GM19099 (cell line): ENCODE measurements around the gene SGTA.

ENCODE experiments used
- POLR2A ChIP-seq: IDR thresholded peaks from 3 replicates; pipeline ENCODE4 v1.6.1; 2011; ENCODE audit warnings: low read depth; ENCODE audit not compliant: insufficient read length; ENCODE audit errors: extremely low read depth

The SGTA gene

DNA sequence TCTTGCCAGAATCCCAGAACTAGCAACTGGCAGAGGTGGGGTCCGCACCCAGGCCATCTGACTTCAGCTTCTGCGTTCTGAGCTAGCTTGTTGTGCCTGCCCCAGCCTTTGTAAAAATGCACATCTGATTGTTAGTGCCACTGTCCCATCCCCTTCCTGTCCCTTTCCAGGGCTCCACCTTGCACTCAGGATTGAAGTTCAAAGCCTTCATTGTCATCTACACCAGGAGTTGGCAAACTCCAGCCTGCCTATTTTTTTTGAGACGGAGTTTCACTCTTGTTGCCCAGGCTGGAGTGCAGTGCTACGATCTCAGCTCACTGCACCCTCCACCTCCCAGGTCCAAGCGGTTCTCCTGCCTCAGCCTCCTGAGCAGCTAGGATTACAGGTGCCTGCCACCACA lies 5.2 kb upstream of the SGTA start:
- TF ChIP-seq POLR2A = no peak

DNA sequence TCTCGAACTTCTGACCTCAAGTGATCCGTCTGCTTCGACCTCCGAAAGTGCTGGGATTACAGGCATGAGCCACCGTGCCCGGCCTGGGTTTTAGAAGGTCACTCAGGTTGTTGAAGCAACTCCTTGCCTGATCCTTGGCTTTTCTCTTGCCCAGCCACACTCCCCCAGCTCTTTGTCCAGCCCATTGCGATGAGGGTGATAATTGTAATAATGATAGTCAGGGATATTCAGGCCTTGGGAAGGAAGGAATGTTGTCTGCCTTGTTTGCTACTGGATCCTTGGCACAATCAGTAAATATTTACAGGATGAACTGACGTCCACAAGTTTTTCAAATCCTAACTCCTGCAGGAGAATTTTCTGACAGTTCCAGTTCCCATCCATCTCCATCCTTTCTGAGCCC lies 4.0 kb upstream of the SGTA start:
- TF ChIP-seq POLR2A = no peak

DNA sequence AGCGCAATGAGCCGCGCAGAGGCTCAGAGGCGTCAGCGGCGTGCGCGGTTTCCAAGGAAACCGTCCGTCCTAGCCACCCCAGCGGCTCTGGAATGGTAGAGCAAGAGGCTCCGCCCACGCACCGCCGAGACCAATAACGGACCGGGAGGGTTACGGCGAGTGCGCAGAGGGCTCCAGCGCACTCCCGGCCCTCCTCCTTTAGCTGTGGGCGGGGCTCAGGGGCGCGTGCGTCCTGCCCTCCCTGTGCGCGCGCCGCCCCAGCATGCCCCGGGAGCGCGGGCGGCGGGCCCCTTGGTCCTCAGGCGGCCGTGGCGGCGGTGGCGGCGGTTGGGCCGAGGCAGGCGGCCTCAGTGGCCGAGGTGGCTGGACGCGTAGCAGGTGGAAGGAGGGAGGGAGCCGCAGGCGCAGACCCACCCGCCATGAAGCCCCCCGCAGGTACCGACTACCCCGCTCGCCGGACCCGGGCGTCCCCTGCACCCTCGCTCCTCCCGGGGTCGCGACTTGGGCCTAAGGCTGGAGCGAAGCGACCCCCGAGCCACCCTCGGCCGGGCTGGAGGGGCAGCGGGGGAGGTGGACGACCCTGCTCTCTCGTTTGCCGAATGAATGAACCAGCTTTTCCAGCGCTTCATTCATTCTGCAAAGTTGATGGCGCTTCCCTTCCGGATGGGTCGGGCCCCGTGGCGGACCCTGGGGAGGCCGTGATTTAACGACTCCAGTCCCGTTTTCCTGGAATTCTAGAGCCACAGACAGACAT lies 2.3 kb upstream of the SGTA start, which contains the start of gene THOP1:
Gene THOP1 (plus strand): TSS at position 260 of the 754 bp plus-strand sequence. CDS start 160 bp downstream, at position 420.
- peak; percentile 94 for TF ChIP-seq POLR2A

DNA sequence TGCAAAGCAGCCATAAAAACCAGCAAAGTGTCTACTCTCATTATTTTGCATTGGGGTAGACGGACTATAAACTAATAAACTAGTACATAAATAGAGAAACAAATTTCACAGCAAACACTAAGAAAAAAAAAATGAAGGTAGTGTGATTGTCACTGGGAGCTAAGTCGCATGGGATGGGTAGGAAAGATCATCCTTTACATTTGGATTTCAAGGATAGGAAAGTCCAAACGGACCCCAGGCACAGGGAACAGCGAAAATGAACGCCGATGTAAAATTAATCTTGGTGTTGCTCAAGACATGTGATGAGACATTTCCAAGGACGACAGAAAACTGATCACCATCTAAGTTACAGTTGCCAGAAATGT lies 690 bp upstream of the SGTA start:
- TF ChIP-seq POLR2A = no peak

DNA sequence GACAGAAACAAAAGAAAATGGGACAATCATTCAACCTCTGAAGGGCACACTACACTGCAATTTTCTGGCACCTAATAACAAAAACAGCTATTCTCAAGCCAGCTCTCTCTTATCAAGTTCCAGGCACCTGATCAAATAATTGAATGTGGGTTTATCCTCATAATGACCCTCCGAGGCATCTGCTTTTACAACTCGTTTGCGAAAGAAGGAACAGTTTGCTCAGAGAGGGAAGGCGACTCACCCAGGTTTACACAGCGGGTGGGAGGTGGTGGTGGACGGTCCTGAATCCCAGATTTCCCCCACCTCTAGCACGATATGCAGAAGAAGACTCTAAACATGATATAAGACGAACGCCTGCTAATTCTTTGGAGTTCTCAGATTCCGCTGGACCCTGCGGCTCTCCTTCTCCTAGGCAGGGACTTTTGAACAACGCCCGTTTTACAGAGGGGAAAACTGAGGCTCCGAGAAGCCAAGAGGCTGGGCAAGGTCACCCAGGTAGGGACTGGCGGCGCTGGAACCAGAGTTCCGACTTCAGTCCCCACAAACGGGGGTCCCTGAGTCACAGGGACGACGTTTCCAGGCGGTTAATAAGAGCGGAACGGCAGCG lies 641 bp downstream of the SGTA start:
- no peak for TF ChIP-seq POLR2A

DNA sequence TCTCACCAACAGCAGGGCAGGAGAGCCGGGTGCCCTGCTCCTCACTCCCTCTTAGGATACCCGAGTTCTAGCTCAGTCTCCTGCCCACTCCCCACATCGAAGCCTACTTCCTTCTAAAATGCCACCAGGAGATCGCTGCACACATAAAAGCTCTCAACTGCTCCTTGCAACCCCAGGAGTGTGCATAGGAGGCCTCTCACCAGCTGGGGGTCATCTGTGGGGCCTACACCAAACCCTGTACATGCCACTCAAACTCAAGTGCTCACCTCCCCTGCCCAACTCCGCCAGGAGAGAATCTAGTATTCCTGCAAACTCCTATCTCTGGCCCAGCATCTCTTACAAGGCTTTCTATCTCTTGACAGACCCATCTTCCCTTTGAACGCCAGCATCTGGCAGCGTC lies 2.8 kb downstream of the SGTA start:
- no peak for TF ChIP-seq POLR2A

DNA sequence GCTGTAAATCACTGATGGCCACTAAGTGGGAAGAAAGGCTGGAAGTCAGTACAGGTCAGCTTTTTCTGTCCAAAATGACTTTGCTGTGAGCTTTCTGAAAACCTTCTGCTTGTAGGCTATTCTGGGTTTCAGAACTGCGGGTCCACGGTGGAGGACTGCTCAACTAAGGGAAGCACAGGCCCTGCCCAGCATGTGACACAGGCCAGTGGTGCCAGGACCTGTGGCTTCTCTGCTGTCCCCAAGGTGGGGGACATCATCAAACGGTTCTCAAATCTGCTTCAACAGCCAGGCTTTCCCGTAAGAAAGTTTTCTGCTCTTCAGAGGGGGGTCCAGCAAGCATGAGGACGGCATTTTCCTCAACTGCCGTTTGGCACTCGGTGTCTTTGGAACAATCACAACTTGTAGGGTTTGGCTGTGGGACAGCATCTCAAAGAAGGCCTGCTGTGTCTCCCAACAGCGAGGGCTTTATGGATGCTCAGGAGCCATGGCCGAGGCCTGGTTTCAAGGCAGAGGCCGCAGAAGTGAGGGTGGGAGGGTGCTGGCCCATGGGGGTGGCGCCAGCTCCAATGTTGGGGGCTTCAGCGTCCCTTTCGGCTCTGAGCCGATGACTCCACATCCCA lies 3.8 kb downstream of the SGTA start:
- TF ChIP-seq POLR2A = no peak

DNA sequence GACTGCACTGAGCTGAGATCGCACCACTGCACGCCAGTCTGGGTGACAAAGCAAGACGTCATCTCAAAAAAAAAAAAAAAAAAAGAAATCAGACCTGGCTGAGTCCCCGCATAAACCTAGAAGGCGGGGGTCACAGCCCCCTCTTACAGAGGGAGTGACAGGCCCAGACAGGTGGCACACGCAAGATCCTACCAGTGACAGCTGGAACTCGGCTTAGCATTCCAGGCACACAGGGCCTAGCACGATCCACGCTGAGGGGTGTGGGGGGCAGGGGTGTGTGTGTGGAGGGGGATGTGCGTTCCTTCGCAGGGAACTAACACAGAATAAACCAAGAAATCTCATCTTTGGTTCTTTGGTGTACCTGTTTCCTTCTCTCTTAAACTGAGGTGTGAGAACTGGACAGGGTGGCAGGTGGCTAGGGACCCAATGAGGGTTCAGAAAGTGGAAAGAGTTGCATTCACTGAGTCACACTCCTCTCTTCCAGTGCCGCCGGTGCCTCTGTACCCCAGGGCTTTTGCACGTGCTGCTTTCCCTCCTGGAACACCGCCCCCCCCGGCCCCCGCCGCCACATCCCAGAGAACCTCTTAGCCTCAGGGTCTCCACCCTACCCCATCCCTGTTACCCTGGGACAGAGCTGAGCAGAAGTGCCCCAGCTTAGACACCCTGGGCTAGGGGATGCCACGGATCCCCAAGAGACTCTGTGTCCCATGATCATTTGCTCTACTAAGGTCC lies 5.0 kb downstream of the SGTA start:
- TF ChIP-seq POLR2A = no peak

DNA sequence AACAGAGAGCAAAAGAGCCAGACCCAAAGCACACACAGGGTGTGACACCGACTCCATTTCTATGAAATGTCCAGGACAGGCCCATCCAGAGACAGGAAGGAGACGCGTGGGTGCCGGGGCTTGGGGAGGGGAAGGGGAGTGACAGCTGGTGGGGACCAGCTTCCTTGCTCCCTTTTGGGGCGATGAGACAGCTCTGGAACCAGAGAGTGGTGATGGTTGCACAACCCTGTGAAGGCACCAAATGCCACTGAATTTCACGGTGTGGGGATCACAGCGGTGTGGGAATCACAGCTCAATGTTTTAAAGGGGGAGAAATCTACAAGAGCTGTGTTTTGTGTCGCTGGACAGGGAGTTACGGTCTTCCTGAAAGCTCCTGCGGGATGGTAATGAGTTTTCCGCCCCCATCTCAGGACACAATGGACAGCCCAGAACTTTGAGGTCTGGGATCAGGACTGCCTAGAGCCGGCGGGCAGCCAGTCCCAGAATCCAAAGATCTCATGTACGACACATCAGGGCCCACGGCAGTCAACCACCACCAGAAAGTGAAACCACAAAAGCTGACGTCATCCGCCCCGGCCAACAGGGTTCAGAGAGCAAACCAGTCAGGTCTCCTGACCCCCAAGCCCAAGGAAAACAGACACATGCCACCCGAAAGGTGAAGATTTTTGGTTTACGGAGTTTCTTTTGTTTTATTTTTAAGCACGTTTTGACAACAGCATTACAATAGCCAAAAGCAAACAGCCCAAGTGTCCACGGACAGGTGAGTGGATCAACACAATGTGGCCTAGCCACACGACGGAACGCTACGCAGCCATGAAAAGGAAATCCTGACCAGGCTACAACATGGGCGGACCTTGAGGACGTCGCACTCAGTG lies 7.3 kb downstream of the SGTA start:
- no peak for TF ChIP-seq POLR2A

DNA sequence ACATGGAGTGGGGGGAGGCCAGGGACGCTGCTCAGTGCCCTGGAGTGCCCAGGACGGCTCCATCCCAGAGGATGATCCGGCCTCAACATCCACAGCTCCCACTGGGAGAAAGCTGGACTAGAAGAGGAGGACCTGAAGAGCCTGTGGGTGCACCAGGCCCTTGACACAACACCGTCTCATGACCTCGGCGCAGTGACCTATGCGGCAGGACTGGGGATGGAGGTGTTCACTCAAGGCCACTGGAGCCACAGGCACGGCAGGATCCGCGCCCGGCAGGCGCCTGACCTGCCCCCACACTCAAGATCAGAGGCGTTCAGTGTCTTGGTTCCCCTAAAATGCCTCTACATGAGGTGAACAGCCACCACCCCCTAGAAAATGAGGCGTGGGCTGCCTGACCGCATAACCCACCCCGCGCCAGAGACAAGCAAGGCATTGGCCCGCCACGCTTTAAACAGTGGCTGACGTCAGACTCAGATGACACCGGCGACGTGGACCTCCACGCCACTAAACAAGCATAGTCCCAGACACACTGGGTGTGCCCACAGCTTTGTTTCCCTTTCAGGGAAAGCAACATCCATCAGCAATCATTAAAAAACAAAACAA lies 8.0 kb downstream of the SGTA start:
- no peak for TF ChIP-seq POLR2A

DNA sequence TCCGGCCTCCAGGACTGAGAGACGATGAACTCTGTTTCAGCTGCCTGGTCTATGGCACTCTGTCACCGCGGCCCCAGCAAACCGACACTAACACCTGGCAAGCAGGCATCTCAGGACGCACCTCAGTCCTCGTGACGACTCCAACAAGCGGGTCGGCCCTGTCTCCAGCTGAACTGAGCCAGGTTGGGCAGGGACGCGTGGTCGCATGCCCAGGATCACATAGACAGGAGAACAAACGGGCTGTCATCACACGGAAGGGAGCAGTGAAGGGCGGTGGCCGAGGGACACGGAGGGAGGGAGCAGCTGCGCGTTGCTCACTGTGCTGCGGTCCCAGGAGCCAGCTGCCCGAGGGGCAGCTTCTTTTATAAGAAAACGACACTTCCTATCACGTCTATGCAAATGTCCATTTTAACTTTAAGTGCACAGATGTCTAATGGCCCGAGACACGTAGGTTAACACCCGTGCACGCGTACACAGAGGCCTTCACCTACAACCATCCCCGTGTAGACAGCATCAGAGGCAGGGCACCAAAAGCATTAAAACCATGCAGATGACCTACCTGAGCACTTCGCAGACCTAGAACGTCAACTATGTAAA lies 8.9 kb downstream of the SGTA start:
- TF ChIP-seq POLR2A = no peak

DNA sequence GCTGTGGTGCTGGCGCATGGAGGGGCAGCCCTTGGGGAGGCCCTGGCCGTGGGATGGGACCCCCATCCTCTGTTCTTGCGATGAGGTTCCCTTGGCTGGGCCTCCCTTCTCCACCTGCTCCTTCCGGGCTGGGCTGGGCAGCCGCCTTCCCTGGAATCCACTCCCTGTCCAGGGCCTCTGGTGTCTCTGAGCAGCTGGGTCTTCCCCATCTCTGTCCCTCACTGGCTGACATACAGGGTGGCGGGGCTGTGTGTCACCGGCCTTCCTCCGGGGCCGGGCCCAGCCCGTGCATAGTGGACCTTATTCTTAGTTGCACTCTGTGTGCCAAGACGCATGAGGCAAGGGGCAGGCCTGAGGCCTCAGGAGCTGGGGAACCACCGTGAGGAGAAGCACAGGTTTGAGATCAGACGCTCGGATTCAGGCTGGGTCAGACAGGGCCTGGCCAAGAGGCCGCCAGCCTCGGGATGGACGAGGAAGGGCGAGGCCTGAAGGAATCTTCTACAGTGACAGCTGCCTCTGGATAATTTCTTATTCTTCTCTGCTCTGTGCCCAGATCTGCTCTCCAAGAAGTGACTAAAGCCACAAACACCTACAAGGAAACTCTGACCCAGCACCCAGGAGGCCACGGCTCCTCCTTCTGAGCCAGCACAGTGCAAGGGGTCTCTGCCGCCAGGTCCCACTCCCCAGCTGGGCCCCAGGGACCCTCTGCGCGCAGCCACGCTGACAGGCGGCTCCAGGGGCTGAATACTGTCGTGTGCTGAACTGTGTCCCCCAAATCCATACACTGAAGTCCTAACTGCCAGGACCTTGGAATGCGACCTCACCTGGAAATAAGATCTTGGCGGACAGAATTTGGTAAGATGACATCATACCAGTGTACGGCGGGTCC lies 11.0 kb downstream of the SGTA start:
- no peak for TF ChIP-seq POLR2A
